GM21825 (cell line): Measurements from ENCODE around the gene FTSJ3.
"Not testable (repeated sequence)": the region's sequence is repeated elsewhere in the genome, so short reads cannot be mapped to it uniquely, and the experiment has no call there.

Experiments used
- ATAC-seq: cut with Tn5 transposase; IDR thresholded peaks from one replicate; pipeline ENCODE4 v1.9.1; 2021; ENCODE audit warnings: mild to moderate bottlenecking, moderate library complexity; ENCODE audit not compliant: unreplicated experiment

The FTSJ3 gene

GRCh38 chr17:63828936-63829335 lies 1.5 kb upstream of the FTSJ3 start:
- ATAC-seq, result no peak

- ATAC-seq, result no peak
Observed at GRCh38 chr17:63827801-63828221, 348 bp upstream of the FTSJ3 start.

DNA sequence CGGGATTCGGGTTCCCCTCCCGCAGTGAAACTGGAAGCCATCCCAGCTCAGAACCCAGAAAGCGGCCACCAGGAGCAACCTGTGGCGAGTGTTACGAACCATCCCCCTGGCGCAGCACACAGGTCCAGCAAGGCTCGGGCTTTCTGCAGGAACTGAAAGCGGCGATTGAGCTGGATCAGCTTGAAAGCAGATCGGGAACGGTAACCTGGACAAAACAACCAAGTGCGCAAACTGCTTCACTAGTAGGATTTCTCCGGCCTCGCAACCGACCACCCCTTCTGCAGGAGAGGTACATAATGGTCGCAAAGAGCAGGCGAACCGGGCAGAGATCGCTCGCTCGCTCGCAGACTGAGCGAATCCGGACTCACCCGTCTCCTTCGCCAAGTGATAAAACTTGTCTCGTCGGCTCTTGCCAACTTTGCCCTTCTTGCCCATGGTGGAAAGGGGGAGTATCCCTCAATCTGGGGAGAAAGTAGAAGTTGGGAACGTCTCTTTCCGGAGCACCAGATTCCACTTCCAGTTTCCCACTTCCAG lies 928 bp downstream of the FTSJ3 start:
- ATAC-seq, result no peak

GRCh38 chr17:63824362-63824761 lies 3.1 kb downstream of the FTSJ3 start:
- ATAC-seq, result no peak

DNA sequence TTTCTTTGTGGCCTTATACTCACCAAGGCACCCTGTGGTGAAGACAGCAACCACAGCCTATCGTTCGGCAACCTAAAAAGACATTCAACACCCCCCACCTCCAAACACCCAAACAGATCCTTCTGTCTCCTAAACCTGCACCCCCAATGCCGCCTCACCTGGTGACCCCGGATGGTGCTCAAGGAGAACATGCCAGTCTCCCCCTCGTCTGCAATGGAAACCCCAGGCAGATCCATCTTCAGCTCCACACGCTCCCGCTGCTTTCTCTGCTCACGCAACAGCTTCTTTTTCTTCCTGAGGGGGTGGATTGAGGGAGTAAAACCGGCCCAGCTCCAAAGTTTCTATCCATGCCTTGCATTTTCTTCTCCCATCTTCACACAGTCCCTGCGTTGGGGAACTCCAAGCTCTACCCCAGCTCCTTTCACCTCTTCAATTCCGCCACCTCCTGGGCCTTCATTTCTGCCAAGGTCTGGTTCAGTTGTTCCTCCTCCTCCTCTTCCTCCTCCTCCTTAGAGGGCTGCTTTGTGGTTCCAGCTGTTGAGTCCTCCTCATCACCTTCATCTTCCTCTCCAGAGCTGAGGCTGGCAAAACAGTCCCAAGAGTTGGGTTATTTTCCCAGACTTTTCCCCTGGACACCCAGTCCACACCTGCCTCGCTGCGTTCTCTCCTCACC lies 3.7 kb downstream of the FTSJ3 start:
- ATAC-seq, result no peak

GRCh38 chr17:63822537-63822936 lies 4.9 kb downstream of the FTSJ3 start:
- no peak for ATAC-seq

GRCh38 chr17:63821804-63822203 lies 5.7 kb downstream of the FTSJ3 start:
- ATAC-seq, result no peak

GRCh38 chr17:63820963-63821561 lies 6.4 kb downstream of the FTSJ3 start:
- ATAC-seq, result no peak

DNA sequence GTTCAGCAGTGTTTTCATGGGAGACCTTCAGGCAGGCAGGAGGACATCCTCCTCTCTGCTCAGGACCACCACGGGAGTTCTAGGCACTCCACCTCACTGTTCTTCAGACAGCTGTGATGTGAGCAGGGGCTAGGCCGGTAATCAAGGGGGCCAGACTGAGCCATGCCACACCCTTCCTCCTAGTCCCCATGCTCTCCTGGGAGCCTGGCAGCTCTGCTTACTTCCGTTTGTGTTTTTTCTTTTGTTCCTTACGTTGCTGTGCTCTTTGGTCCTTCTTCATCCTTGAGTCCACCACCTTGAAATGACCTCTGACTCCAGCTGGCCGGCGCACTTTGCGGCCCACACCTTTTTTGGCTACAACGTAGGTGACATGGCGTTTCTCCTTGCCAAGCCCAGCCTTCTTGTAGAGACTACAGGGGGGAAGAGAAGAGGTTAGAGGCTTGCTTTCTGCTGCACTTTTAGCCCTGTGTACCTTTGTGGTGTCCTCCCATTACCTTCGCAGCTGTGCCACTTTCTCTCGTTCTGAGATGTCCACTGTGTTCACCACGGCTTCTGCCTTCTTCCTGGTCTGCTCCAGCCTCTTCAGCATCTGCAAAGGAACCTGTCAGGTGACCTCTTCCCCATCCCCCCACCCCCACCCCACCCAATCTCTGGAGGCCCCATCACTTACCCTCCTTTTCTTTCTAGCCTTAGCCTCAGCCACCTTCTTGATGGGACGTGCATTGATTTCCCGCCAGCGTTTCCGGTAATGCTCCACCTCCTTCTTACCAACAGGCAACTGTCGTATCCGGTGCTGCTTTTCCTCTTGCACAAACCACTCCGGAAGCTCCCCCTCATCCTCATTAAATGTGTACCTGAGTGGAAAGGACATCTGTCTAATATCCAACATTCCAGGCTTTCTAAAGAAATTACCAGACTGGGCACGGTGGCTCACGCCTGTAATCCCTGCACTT lies 7.6 kb downstream of the FTSJ3 start:
- ATAC-seq, result no peak

DNA sequence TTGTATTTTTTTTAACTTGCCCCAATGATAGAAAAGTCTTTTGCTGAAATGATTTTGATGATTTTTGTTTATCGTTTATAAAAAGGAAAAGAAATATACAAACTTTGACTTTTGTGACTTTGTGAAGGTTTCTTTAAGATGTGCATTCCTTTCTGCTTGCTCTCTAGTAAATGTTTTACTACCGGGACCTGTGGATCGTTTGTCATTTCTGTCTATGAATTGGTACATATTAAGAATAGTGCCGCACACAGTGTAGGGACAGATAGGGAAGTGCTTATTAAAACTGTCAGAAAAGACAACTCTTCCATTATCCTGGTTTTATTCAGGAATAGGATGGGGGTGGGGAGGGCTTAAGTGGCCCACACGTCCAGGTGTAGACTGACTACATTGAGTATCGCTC lies 8.3 kb downstream of the FTSJ3 start:
- ATAC-seq, result no peak

DNA sequence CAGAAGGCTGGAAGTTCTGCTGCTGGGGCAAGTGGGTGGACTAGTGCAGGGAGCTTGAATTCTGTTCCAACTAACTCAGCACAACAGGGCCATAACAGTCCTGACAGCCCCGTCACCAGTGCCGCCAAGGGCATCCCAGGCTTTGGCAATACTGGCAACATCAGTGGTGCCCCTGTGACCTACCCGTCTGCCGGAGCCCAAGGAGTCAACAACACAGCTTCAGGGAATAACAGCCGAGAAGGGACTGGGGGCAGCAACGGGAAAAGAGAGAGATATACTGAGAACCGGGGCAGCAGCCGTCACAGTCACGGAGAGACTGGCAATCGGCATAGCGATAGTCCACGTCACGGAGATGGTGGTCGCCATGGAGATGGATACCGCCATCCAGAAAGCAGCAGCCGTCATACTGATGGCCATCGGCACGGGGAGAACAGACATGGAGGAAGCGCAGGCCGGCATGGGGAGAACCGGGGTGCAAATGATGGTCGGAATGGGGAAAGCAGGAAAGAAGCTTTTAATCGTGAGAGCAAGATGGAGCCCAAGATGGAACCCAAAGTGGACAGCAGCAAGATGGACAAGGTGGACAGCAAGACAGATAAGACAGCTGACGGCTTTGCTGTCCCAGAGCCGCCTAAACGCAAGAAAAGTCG lies 9.6 kb downstream of the FTSJ3 start:
- ATAC-seq, result no peak

GRCh38 chr17:63816669-63817068 lies 10.8 kb downstream of the FTSJ3 start:
- ATAC-seq, result no peak

DNA sequence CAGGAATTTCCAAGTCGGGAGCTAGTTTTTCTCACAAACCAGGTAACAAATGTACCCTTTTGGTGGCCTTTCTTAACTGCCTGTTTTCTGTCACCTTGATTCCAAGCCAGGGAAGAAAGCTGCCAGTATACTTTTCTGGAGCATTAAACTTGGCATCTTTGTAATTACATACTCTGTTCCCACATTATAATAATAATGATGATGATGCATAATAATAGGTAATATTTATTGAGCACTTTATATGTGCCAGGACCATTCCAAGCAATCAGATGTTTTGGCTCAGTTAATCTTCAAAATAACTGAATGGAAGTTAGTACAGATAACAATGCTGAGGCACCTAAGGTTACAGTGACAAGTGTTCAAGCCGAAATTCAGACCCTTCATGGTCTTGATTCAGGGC lies 11.3 kb downstream of the FTSJ3 start:
- ATAC-seq, result no peak

GRCh38 chr17:63809970-63810369 lies 17.5 kb downstream of the FTSJ3 start:
- no peak for ATAC-seq

DNA sequence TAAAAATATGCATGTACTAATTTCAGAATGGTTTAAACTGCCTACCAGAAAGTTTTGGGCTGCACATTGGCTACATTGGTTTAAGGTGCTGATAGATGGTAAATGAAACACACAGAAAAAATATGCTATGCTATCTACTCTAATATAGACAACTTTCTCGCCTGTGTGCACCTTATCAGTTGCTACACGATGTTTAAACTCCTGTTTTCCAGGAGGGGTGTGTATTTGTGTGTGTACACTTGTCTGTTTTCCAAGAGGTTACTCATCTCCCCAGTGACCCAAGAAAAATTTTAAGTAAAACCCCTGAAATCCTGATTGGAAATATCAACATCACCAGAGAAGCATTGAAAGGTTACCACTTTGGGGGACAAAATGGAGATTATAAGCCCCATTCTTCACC lies 21.9 kb downstream of the FTSJ3 start:
- no peak for ATAC-seq

GRCh38 chr17:63804328-63804727 lies 23.1 kb downstream of the FTSJ3 start:
- ATAC-seq, result no peak

DNA sequence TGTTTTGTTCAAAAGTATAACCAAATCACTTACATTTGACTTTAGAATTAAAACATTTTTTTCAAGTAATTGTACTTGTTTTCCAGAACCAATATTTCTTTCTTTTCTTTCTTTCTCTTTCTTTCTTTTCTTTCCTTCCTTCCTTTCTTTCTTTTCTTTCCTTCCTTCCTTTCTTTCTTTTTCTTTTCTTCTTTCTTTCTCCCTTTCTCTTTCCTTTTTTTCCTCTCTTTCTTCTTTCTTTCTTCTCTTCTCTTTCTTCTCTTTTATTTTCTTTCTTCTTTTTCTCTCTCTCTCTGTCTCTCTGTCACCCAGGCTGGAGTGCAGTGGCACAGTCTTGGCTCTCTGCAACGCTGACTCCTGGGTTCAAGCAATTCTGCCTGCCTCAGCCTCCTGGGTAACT lies 26.7 kb downstream of the FTSJ3 start:
- no peak for ATAC-seq

DNA sequence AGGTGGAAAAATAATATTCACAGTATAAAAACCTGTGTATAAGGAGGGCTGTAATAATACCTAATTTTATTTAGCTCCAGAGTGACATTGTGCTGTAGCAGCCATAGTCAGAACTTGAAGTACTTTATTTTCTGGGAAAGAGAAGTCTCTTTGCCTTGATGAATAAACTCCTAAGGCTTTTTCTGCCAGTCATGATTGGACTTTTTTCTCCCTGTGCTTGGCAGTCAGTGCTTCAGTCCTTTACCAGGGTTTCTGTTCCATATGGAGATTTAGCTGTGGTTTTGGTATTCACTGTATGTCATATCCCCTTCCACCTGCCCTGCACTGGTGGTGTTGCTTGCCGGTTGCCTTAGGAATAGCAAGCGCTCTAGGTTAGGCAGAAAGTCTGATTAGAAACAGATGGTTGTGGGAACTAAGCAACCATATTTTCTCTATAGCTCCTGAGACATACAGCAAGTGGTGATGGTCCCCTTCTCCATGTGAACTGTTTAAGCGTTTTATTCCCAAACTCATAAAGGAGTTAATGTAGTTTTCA lies 28.8 kb downstream of the FTSJ3 start:
- no peak for ATAC-seq

GRCh38 chr17:63796375-63796774 lies 31.1 kb downstream of the FTSJ3 start:
- ATAC-seq, result not testable (repeated sequence)

GRCh38 chr17:63792055-63792729 lies 35.3 kb downstream of the FTSJ3 start:
- no peak for ATAC-seq
